Right cardiac atrium (tissue), 5 donors: ENCODE results near the gene GPR132. TPM values are rescaled to one million over a fixed set of nuclear protein-coding genes. Genes with fewer than 3 reads are reported as not detected.
A peak's percentile ranks its signal among the peaks of the same experiment; 100 is the strongest.

Experiments
- ATAC-seq, 2 donors: fragments of 200-7000 bp; cut with Tn5 transposase; one replicate each; pipeline versions ENCODE4 v1.8.0 to v1.9.1; 2020; ENCODE audit warnings: moderate library complexity in 2 of 2, mild to moderate bottlenecking in 1 of 2
- DNase-seq, 3 donors: peaks; one replicate each; pipeline ENCODE4 v3.0.0-alpha.2; 2020
- H3K27ac ChIP-seq: one replicate; pipeline ENCODE4 v1.5.1; 2013; ENCODE audit warnings: mild to moderate bottlenecking, low read length, control low read depth, moderate library complexity
- H3K27me3 ChIP-seq: one replicate; pipeline ENCODE4 v1.6.1; 2013; ENCODE audit not compliant: control insufficient read depth, insufficient read depth
- H3K4me1 ChIP-seq: one replicate; pipeline ENCODE4 v1.6.1; 2013; ENCODE audit warnings: low read length; ENCODE audit not compliant: control insufficient read depth, insufficient read depth
- H3K4me3 ChIP-seq: one replicate; pipeline ENCODE4 v1.5.1; 2013; ENCODE audit warnings: low read length, control low read depth
- H3K9me3 ChIP-seq: one replicate; pipeline ENCODE4 v1.6.1; 2013; ENCODE audit warnings: low read length; ENCODE audit not compliant: control insufficient read depth
- WGBS: extraction: QIAGEN DNeasy Blood & Tissue Kit; methylation state at CpG from one replicate; pipeline ENCODE4 v1.1.7; 2013; 5-methylcytosine and 5-hydroxymethylcytosine counted together
- intact Hi-C, 4 donors: fragments of 100-400 bp; cut with DNase I; formaldehyde crosslinking; loops; one replicate each; pipeline versions ENCODE4 v1.11.0 to v1.14.0; 2022 to 2023
- polyA plus RNA-seq: library from polyadenylated mRNA; stranded (reverse); fragments of 200-250 nt; gene quantifications from one replicate; pipeline ENCODE4 v1.2.3, GENCODE V29; 2013
- total RNA-seq, 4 donors: library from RNA; stranded (reverse); fragmentation: NEBNext Ultra II Directional; extraction: Animal tissue kit (Norgen Biotek cat#: 25700); gene quantifications; one replicate each; pipeline ENCODE4 v1.2.1, GENCODE V29; 2021
- donor health status: healthy with polysubstance abuse.
- donor health status: DM: no; HTN: yes; CAD: no.
- donor health status: DM: no; HTN: no; CAD: no.
- donor health status: DM: no; HTN: yes; CAD: no; lungs with severe emphysema.
- donor health status: DM: yes; HTN: yes; CAD: no.

GPR132 gene
- total and polyA plus RNA-seq, 5 donors = 0.32 to 0.80 (median 0.70) TPM

- DNase-seq = peak in 2 of 3 donors; percentile 11 to 57
- Histone ChIP-seq H3K4me3 (no peak overlapping the region), H3K4me1 (peaks cover 2% of the 10 kb centered on the region), H3K27me3 (no peaks in the 10 kb centered on the region), H3K9me3 (no peaks in the 10 kb centered on the region), H3K27ac (no peak overlapping the region)
- WGBS = 46% methylated on average over 15 of the region's 15 CpGs
- intact Hi-C loops = no loop called here
- ATAC-seq = peak in 1 of 2 donors; percentile 12
Observed at GRCh38 chr14:105074601-105075053, 9.4 kb upstream of the GPR132 start.

GRCh38 chr14:105073720-105074600 lies 8.7 kb upstream of the GPR132 start:
- 81% methylated on average over 18 of the region's 18 CpGs for WGBS
- Histone ChIP-seq H3K4me1 (peaks cover 2% of the 10 kb centered on the region), H3K4me3 (no peak overlapping the region), H3K27me3 (no peaks in the 10 kb centered on the region), H3K9me3 (no peaks in the 10 kb centered on the region), H3K27ac (no peak overlapping the region)
- peak in 2 of 3 donors; percentile 10 to 41 for DNase-seq
- intact Hi-C loops = no loop called here
- no peak for ATAC-seq

DNA sequence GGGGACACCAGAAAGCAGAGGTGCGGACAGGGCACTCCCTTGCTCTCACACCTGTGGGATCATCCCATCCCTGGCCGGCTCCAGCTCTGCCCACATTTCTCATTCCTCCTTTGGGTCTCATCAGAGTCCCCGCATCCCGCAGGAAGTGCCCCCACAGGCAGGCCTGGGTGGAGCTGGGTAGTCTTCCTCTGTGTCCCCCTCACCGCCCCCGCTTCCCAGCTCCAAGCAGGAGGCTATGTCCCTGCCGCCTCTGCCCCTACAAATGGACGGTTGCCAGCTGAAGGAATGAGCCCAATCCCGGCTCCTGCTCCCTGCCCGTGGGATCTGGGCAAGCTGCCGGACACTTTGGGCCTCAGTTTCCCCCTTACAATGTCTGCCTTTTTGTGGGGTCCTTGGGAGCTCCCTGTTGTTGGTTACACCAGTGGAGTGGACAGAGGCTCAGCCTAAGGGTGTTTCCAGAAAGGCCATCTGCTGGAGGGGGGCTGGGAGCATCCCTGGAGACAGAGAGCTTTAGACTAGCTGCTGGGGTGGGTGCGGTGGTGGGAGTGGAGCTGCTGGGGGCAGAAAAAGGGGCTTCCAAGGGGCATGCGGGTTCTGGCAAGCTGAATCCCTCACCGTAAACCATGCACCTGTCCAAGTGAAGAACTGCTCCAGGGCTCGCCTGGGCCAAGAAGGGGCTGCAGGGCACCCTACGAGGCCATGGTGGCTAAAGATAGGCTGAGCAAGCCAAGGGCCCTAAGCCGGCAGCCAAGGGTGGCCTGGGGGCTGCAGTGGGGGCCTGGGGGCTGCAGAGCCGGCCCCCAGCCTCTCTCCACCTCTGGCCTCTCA lies 7.9 kb upstream of the GPR132 start:
- no peaks in the 10 kb centered on the region for H3K27me3 ChIP-seq
- intact Hi-C loops = no loop called here
- H3K4me1 ChIP-seq = peaks cover 2% of the 10 kb centered on the region
- peak; percentile 13 to 53 (median 28) for DNase-seq
- no peak for ATAC-seq
- WGBS = 78% methylated on average over 18 of the region's 18 CpGs
- no peaks in the 10 kb centered on the region for H3K9me3 ChIP-seq
- no peak overlapping the region for H3K4me3 ChIP-seq
- no peak overlapping the region for H3K27ac ChIP-seq

DNA sequence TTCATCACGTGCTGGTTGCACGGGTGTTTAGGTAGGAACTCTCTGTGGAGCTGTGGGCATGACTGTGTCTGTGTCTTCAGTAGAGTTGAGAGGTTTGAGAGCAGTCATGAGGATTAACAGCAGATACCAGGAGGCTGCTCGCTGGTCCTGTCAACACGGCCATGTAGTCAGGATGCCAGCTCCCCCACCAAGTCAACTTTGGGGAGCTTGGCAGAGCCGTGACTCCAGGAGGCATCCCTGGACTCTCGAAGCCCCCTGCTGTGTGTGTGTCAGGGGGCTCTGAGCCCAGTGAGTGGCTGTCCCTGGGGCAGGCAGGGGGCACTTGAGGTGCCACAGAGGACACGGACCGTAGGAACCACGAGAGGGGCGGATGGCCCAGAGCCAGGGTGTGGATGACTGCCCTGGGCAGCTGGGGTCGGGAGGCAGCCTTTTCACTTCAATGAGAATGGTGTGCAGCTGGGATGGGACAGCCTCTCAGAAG lies 7.2 kb upstream of the GPR132 start:
- H3K4me3 ChIP-seq = no peak overlapping the region
- WGBS = 63% methylated on average over 11 of the region's 11 CpGs
- no peak for ATAC-seq

GRCh38 chr14:105071942-105072341 lies 6.7 kb upstream of the GPR132 start:
- peaks cover 2% of the 10 kb centered on the region for H3K4me1 ChIP-seq
- peak in 1 of 3 donors; percentile 53 for DNase-seq
- no peak for ATAC-seq
- no peak overlapping the region for H3K4me3 ChIP-seq
- WGBS = 94% methylated on average over 25 of the region's 25 CpGs
- no peaks in the 10 kb centered on the region for H3K27me3 ChIP-seq
- H3K27ac ChIP-seq = no peak overlapping the region
- intact Hi-C loops = no loop called here
- H3K9me3 ChIP-seq = no peaks in the 10 kb centered on the region

More for the DNA sequence above, 7.2 kb upstream of the GPR132 start:
- intact Hi-C loops = no loop called here
- Histone ChIP-seq H3K9me3 (no peaks in the 10 kb centered on the region), H3K27ac (no peak overlapping the region), H3K27me3 (no peaks in the 10 kb centered on the region), H3K4me1 (peaks cover 2% of the 10 kb centered on the region)
- DNase-seq = peak in 2 of 3 donors; percentile 11 to 42

- H3K4me1 ChIP-seq = peaks cover 2% of the 10 kb centered on the region
- DNase-seq (peak in 2 of 3 donors; percentile 20 to 27), ATAC-seq (no peak)
- H3K4me3 ChIP-seq = no peak overlapping the region
- no peaks in the 10 kb centered on the region for H3K9me3 ChIP-seq
- no peaks in the 10 kb centered on the region for H3K27me3 ChIP-seq
- no peak overlapping the region for H3K27ac ChIP-seq
- WGBS = 91% methylated on average over 15 of the region's 15 CpGs
- intact Hi-C loops = no loop called here
Observed at GRCh38 chr14:105071326-105071725, 6.1 kb upstream of the GPR132 start.

GRCh38 chr14:105070760-105071137 lies 5.5 kb upstream of the GPR132 start:
- Histone ChIP-seq H3K27ac (no peak overlapping the region), H3K9me3 (no peaks in the 10 kb centered on the region), H3K4me3 (no peak overlapping the region), H3K27me3 (no peaks in the 10 kb centered on the region), H3K4me1 (peaks cover 2% of the 10 kb centered on the region)
- intact Hi-C loops = no loop called here
- DNase-seq = peak in 2 of 3 donors; percentile 16 to 46
- 73% methylated on average over 7 of the region's 7 CpGs for WGBS
- ATAC-seq = no peak

GRCh38 chr14:105069871-105070759 lies 4.9 kb upstream of the GPR132 start:
- peak; percentile 53 to 79 (median 73) for DNase-seq
- no peak overlapping the region for H3K4me3 ChIP-seq
- 68% methylated on average over 20 of the region's 20 CpGs for whole genome bisulfite sequencing
- intact Hi-C loops = no loop called here
- H3K27me3 ChIP-seq = no peaks in the 10 kb centered on the region
- H3K27ac ChIP-seq = no peak overlapping the region
- H3K9me3 ChIP-seq = no peaks in the 10 kb centered on the region
- peak in 1 of 2 donors; percentile 13 for ATAC-seq
- H3K4me1 ChIP-seq = no peaks in the 10 kb centered on the region

GRCh38 chr14:105069522-105069870 lies 4.3 kb upstream of the GPR132 start:
- ATAC-seq = no peak
- Histone ChIP-seq H3K4me1 (no peaks in the 10 kb centered on the region), H3K27ac (no peak overlapping the region), H3K4me3 (no peak overlapping the region), H3K9me3 (no peaks in the 10 kb centered on the region), H3K27me3 (no peaks in the 10 kb centered on the region)
- intact Hi-C loops = no loop called here
- DNase-seq = no peak
- 83% methylated on average over 10 of the region's 10 CpGs for WGBS

DNA sequence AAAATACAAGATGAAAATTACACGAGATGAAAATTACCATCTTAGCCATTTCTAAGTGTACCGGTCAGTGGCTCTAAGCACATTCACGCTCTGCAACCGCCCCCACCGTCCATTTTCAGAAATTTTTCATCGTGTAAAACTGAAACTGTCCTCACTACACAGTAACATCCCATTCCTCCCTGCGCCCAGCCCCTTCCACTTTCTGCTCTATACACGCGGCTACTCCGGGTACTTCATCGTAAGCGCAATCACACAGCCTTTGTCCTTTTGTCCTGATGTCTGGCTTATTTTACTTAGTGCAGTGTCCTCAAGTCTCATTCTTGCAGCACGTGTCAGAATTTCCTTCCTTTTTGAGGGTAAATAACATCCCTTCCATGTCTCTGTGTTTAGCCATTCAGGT lies 3.6 kb upstream of the GPR132 start:
- DNase-seq (peak in 1 of 3 donors; percentile 26), ATAC-seq (no peak)
- WGBS = 73% methylated on average over 13 of the region's 13 CpGs
- H3K4me3 ChIP-seq = no peak overlapping the region
- no peak overlapping the region for H3K27ac ChIP-seq
- no peaks in the 10 kb centered on the region for H3K9me3 ChIP-seq
- no peaks in the 10 kb centered on the region for H3K27me3 ChIP-seq
- intact Hi-C loops = no loop called here
- no peaks in the 10 kb centered on the region for H3K4me1 ChIP-seq
